ENCODE measurements around the gene OVOL1. TPM values are rescaled to one million over a fixed set of nuclear protein-coding genes. Genes with fewer than 3 reads are reported as not detected.

OVOL1 gene
- total and polyA plus RNA-seq, 2 experiments from 2014 or later, result 0.15 to 0.35 TPM

GRCh38 chr11:65802841-65803240 is 16.0 kb downstream of the OVOL1 start:
- Histone ChIP-seq H3K27ac (no peak overlapping the region), H3K4me3 (no peak overlapping the region), H3K36me3 (no peaks in the 10 kb centered on the region), H3K9me3 (ENCODE audit: low read depth) (no peaks in the 10 kb centered on the region), H3K27me3 (no peaks in the 10 kb centered on the region), H3K4me1 (ENCODE audit: low read depth) (no peaks in the 10 kb centered on the region)
- no peak for DNase-seq (ENCODE audit: low read depth in 1 of 2, low spot score in 1 of 2)
- TF ChIP-seq CTCF (IDR thresholded peaks at IDR 0.05; ENCODE audit: low read depth, low read length), result no peak

- H3K9me3 ChIP-seq (ENCODE audit: low read depth), result no peaks in the 10 kb centered on the region
- H3K4me1 ChIP-seq (ENCODE audit: low read depth), result no peaks in the 10 kb centered on the region
- H3K27me3 ChIP-seq, result no peaks in the 10 kb centered on the region
- no peak overlapping the region for H3K4me3 ChIP-seq
- no peak overlapping the region for H3K27ac ChIP-seq
- no peak for TF ChIP-seq CTCF (IDR thresholded peaks at IDR 0.05; ENCODE audit: low read depth, low read length)
- no peak for DNase-seq (ENCODE audit: low read depth in 1 of 2, low spot score in 1 of 2)
- no peaks in the 10 kb centered on the region for H3K36me3 ChIP-seq
These were observed 17.1 kb downstream of the OVOL1 start for GRCh38 chr11:65803797-65804492.

GRCh38 chr11:65806979-65807378 is 20.1 kb downstream of the OVOL1 start:
- TF ChIP-seq CTCF (IDR thresholded peaks at IDR 0.05; ENCODE audit: low read depth, low read length), result no peak
- no peaks in the 10 kb centered on the region for H3K36me3 ChIP-seq
- no peak for DNase-seq (ENCODE audit: low read depth in 1 of 2, low spot score in 1 of 2)
- no peaks in the 10 kb centered on the region for H3K27me3 ChIP-seq
- H3K4me3 ChIP-seq, result no peak overlapping the region
- H3K9me3 ChIP-seq (ENCODE audit: low read depth), result no peaks in the 10 kb centered on the region
- H3K4me1 ChIP-seq (ENCODE audit: low read depth), result peaks cover 3% of the 10 kb centered on the region
- H3K27ac ChIP-seq, result no peak overlapping the region

- no peaks in the 10 kb centered on the region for H3K27me3 ChIP-seq
- no peak for DNase-seq (ENCODE audit: low read depth in 1 of 2, low spot score in 1 of 2)
- no peaks in the 10 kb centered on the region for H3K9me3 ChIP-seq (ENCODE audit: low read depth)
- no peak for TF ChIP-seq CTCF (IDR thresholded peaks at IDR 0.05; ENCODE audit: low read depth, low read length)
- no peak overlapping the region for H3K4me3 ChIP-seq
- H3K4me1 ChIP-seq (ENCODE audit: low read depth), result peaks cover 4% of the 10 kb centered on the region
- no peaks in the 10 kb centered on the region for H3K36me3 ChIP-seq
- H3K27ac ChIP-seq, result no peak overlapping the region
These were observed 22.0 kb downstream of the OVOL1 start for GRCh38 chr11:65808744-65809341.

GRCh38 chr11:65809496-65809895 is 22.6 kb downstream of the OVOL1 start:
- TF ChIP-seq CTCF (IDR thresholded peaks at IDR 0.05; ENCODE audit: low read depth, low read length), result no peak
- H3K27ac ChIP-seq, result no peak overlapping the region
- no peaks in the 10 kb centered on the region for H3K9me3 ChIP-seq (ENCODE audit: low read depth)
- no peak for DNase-seq (ENCODE audit: low read depth in 1 of 2, low spot score in 1 of 2)
- no peaks in the 10 kb centered on the region for H3K27me3 ChIP-seq
- no peak overlapping the region for H3K4me3 ChIP-seq
- peaks cover 4% of the 10 kb centered on the region for H3K4me1 ChIP-seq (ENCODE audit: low read depth)
- no peaks in the 10 kb centered on the region for H3K36me3 ChIP-seq
